Small intestine (tissue), 16 donors: ENCODE data around the gene MT1B. TPM values are rescaled to one million over a fixed set of nuclear protein-coding genes. Genes with fewer than 3 reads are reported as not detected.

Source experiments
- DNase-seq, 2 donors: peaks; one replicate each; pipeline versions ENCODE4 v3.0.0 to v3.0.0-alpha.2; 2013
- FAIRE-seq: peaks from 2 replicates; lab custom pipeline; 2012; peaks lifted over from hg19 to GRCh38; lab: Jason Lieb, UNC
- H3K27ac ChIP-seq, 3 donors: one replicate each; pipeline ENCODE4 v1.5.1; 2013; ENCODE audit warnings: low read length in 2 of 3, mild to moderate bottlenecking in 2 of 3, control low read depth in 1 of 3, inconsistent platforms in 1 of 3, low read depth in 1 of 3, moderate library complexity in 1 of 3
- H3K27me3 ChIP-seq, 3 donors: one replicate each; pipeline ENCODE4 v1.6.1; 2013; ENCODE audit warnings: low read length in 3 of 3, inconsistent platforms in 1 of 3; ENCODE audit not compliant: control insufficient read depth in 3 of 3, insufficient read depth in 3 of 3
- H3K36me3 ChIP-seq, 3 donors: one replicate each; pipeline ENCODE4 v1.6.1; 2013; ENCODE audit warnings: low read length in 3 of 3, inconsistent platforms in 1 of 3, low read depth in 1 of 3, mild to moderate bottlenecking in 1 of 3, moderate library complexity in 1 of 3; ENCODE audit not compliant: control insufficient read depth in 3 of 3, insufficient read depth in 2 of 3
- H3K4me1 ChIP-seq, 3 donors: one replicate each; pipeline ENCODE4 v1.6.1; 2013; ENCODE audit warnings: low read length in 2 of 3, inconsistent platforms in 1 of 3, low read depth in 1 of 3, mild to moderate bottlenecking in 1 of 3, moderate library complexity in 1 of 3; ENCODE audit not compliant: control insufficient read depth in 3 of 3, insufficient read depth in 2 of 3
- H3K4me3 ChIP-seq, 3 donors: one replicate each; pipeline ENCODE4 v1.5.1; 2013; ENCODE audit warnings: low read length in 3 of 3, control low read depth in 1 of 3, inconsistent platforms in 1 of 3, low read depth in 1 of 3, mild to moderate bottlenecking in 1 of 3, moderate library complexity in 1 of 3
- H3K9me3 ChIP-seq, 2 donors: one replicate each; pipeline ENCODE4 v1.6.1; 2013; ENCODE audit warnings: low read depth in 1 of 2, low read length in 1 of 2; ENCODE audit not compliant: control insufficient read depth in 2 of 2, insufficient read depth in 1 of 2
- WGBS, 3 donors: extraction: QIAGEN DNeasy Blood & Tissue Kit; methylation state at CpG; one replicate each; pipeline ENCODE4 v1.1.7; 2013; 5-methylcytosine and 5-hydroxymethylcytosine counted together
- long read RNA-seq, 10 donors: transcript quantifications; one replicate each; lab custom pipeline, GENCODE V29; 2026
- polyA plus RNA-seq, 4 donors: library from polyadenylated mRNA; stranded (reverse) in 3 of 4; unstranded in 1 of 4; fragments of 200-250 nt in 3 of 4; fragments of 120-200 nt in 1 of 4; gene quantifications; one replicate each; pipeline versions ENCODE4 v1.2.1 to v1.2.3, GENCODE V29; 2013
- donor health status: healthy with polysubstance abuse.
- donor health status: control.
- donor health status: control.
- donor health status: Bipolar disorder and iron deficiency.
- donor health status: healthy.

Gene MT1B
- polyA plus RNA-seq = not detected
- long read RNA-seq, donor 1 = 0 reads
- long read RNA-seq, donor 2 = 0 reads
- long read RNA-seq, donor 3 = 0 reads
- long read RNA-seq, donor 4 = 0 reads
- long read RNA-seq, donor 5 = 0 reads
- long read RNA-seq, donor 6 = 0 reads
- long read RNA-seq, donor 7 = 0 reads
- long read RNA-seq, donor 8 = 0 reads
- long read RNA-seq, donor 9 = 0 reads
- long read RNA-seq, donor 10 = 0 reads

DNA sequence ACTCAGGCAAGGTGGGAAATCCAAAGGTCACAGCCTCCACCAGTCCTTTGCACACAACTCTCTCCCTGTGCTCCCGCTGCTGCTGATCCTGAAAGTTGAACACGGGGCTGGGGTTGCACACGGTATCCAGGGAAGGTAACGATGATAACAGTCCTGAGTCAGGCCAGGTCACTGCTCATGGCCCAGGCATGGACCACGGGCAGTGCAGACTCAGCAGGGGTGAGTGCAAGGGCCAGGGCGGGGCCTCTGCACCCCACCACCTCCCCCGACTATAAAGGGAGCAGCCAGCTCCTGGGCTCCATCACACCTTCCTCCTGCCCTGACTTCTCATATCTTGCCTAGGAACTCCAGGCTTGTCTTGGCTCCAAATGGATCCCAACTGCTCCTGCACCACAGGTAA, at the start of gene MT1B:
TSS of gene MT1B (plus strand) at position 301 of the 400 bp plus-strand sequence. CDS start at position 369, 68 bp downstream.
- H3K27me3 ChIP-seq = peaks cover 0 to 5% (median 0%) of the 10 kb centered on the region in 3 donors
- H3K36me3 ChIP-seq = no peaks in the 10 kb centered on the region
- H3K27ac ChIP-seq = no peak within 1 kb of the TSS
- no peak within 1 kb of the TSS for H3K4me3 ChIP-seq
- FAIRE-seq = no peak
- no peaks in the 10 kb centered on the region for H3K9me3 ChIP-seq
- 64 to 69% (median 69%) methylated on average over 7 of the region's 7 CpGs for WGBS, 3 donors
- no peak for DNase-seq
- peaks cover 0 to 21% (median 0%) of the 10 kb centered on the region in 3 donors for H3K4me1 ChIP-seq

GRCh38 chr16:56603589-56603988, 48.1 kb upstream of the MT1B start:
- H3K36me3 ChIP-seq = no peaks in the 10 kb centered on the region
- no peak overlapping the region for H3K27ac ChIP-seq
- FAIRE-seq (no peak), DNase-seq (peak; percentile 64 to 75)
- H3K4me1 ChIP-seq = peaks cover 0 to 8% (median 0%) of the 10 kb centered on the region in 3 donors
- H3K27me3 ChIP-seq = peaks cover 0 to 6% (median 0%) of the 10 kb centered on the region in 3 donors
- WGBS, 3 donors = 28 to 40% (median 31%) methylated on average over 4 of the region's 4 CpGs
- no peaks in the 10 kb centered on the region for H3K9me3 ChIP-seq
- no peak overlapping the region for H3K4me3 ChIP-seq

GRCh38 chr16:56604966-56605365, 46.7 kb upstream of the MT1B start:
- FAIRE-seq = no peak
- H3K9me3 ChIP-seq = no peaks in the 10 kb centered on the region
- no peak for DNase-seq
- H3K4me1 ChIP-seq = peaks cover 0 to 19% (median under 1%) of the 10 kb centered on the region in 3 donors
- peak overlapping the region in 1 of 3 donors; percentile 90 for H3K27ac ChIP-seq
- H3K4me3 ChIP-seq = no peak overlapping the region
- 87 to 91% (median 90%) methylated on average over 4 of the region's 4 CpGs for WGBS, 3 donors
- H3K27me3 ChIP-seq = peaks cover 0 to 6% (median 0%) of the 10 kb centered on the region in 3 donors
- no peaks in the 10 kb centered on the region for H3K36me3 ChIP-seq

- Histone ChIP-seq H3K4me3 (no peak overlapping the region), H3K4me1 (peaks cover 0 to 24% (median 5%) of the 10 kb centered on the region in 3 donors), H3K27ac (peak overlapping the region in 1 of 3 donors; percentile 90), H3K36me3 (no peaks in the 10 kb centered on the region), H3K27me3 (peaks cover 0 to 4% (median 0%) of the 10 kb centered on the region in 3 donors), H3K9me3 (no peaks in the 10 kb centered on the region)
- DNase-seq (no peak), FAIRE-seq (no peak)
- WGBS, 3 donors = 74 to 95% (median 90%) methylated on average over 1 of the region's 1 CpG
Observed at GRCh38 chr16:56605475-56605874, 46.2 kb upstream of the MT1B start.

- H3K9me3 ChIP-seq = no peaks in the 10 kb centered on the region
- no peak for DNase-seq
- 66 to 81% (median 80%) methylated on average over 3 of the region's 3 CpGs for WGBS, 3 donors
- no peak for FAIRE-seq
- peak overlapping the region in 1 of 3 donors; percentile 90 for H3K27ac ChIP-seq
- no peak overlapping the region for H3K4me3 ChIP-seq
- H3K4me1 ChIP-seq = peaks cover 2 to 26% (median 8%) of the 10 kb centered on the region in 3 donors
- H3K36me3 ChIP-seq = no peaks in the 10 kb centered on the region
- no peaks in the 10 kb centered on the region for H3K27me3 ChIP-seq
Observed at GRCh38 chr16:56606071-56606475, 45.6 kb upstream of the MT1B start.

DNA sequence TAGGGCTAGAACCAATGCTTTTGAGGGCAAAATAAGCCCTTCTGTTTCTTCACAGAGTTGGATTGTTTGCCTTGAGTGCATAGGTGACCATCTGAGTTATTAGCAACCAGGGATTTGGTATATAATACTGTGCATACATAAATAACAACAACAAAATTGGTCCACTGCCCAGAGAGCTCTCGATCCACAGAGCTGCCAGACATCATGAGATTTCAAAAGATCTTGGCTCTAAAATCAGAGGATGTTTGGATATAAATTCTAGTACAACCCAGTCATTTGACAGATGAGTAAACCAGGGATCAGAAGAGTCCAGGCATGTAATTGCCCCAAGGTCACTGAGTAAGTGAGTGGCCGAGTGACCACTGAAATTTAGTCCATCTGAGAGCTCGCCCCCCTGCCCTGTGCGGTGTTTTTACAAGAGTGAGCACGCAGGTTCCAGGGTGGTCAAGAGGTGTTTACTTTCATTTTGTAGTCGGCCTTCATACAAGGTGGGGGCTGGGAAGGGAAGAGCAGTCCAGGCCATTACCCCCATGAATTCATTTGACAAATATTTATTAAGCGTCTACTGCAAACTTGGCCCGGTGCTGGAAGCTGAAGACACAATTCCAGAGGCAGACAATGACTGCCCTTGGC, 45.1 kb upstream of the MT1B start:
- H3K4me1 ChIP-seq = peaks cover 2 to 26% (median 8%) of the 10 kb centered on the region in 3 donors
- no peak for FAIRE-seq
- DNase-seq = no peak
- H3K36me3 ChIP-seq = no peaks in the 10 kb centered on the region
- WGBS, 3 donors = 58 to 78% (median 78%) methylated on average over 8 of the region's 8 CpGs
- no peaks in the 10 kb centered on the region for H3K27me3 ChIP-seq
- H3K27ac ChIP-seq = peak overlapping the region in 2 of 3 donors; percentile 64 to 90
- H3K9me3 ChIP-seq = no peaks in the 10 kb centered on the region
- H3K4me3 ChIP-seq = no peak overlapping the region

GRCh38 chr16:56607109-56607618, 44.5 kb upstream of the MT1B start:
- no peak for FAIRE-seq
- whole genome bisulfite sequencing, 3 donors = 57 to 84% (median 76%) methylated on average over 14 of the region's 14 CpGs

DNA sequence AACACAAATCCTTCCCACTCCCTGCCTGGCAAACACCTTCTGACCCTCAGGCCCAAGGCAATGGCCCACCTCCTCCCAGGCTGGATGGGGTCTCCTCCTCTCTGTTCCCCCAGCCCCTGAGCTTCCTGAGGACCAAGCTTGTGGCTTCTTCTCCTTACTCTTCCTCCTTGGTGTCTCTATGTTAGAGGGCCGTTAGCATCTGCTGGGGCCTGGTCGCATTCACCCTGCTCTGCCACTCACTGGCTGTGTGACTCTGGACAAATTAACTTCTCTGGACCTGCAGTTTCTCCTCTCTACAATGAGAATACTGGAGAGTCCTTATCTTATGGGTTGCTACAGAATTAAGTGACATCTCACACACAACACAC, 44.0 kb upstream of the MT1B start:
- FAIRE-seq = no peak
- WGBS, 3 donors = 67 to 76% (median 73%) methylated on average over 2 of the region's 2 CpGs

More at GRCh38 chr16:56607109-56607618, 44.5 kb upstream of the MT1B start:
- Histone ChIP-seq H3K27me3 (no peaks in the 10 kb centered on the region), H3K9me3 (no peaks in the 10 kb centered on the region), H3K4me1 (peaks cover 2 to 26% (median 8%) of the 10 kb centered on the region in 3 donors), H3K27ac (peak overlapping the region in 2 of 3 donors; percentile 64 to 90), H3K4me3 (no peak overlapping the region), H3K36me3 (no peaks in the 10 kb centered on the region)
- peak in 1 of 2 donors; percentile 57 for DNase-seq

More for the DNA sequence above, 44.0 kb upstream of the MT1B start:
- H3K4me1 ChIP-seq = peaks cover 2 to 26% (median 8%) of the 10 kb centered on the region in 3 donors
- no peak overlapping the region for H3K4me3 ChIP-seq
- H3K36me3 ChIP-seq = no peaks in the 10 kb centered on the region
- no peaks in the 10 kb centered on the region for H3K27me3 ChIP-seq
- H3K9me3 ChIP-seq = no peaks in the 10 kb centered on the region
- no peak for DNase-seq
- H3K27ac ChIP-seq = peak overlapping the region; percentile 64 to 90 (median 66)
